Type B pancreatic cell (in vitro differentiated cells): ENCODE data around the gene SND1. TPM values are rescaled to one million over a fixed set of nuclear protein-coding genes. Genes with fewer than 3 reads are reported as not detected.

Experiments used
- DNase-seq: peaks from one replicate; pipeline ENCODE4 v3.0.0; 2021; ENCODE audit warnings: mixed read lengths; ENCODE audit not compliant: unreplicated experiment; ENCODE audit errors: extremely low spot score
- H3K27ac Mint-ChIP-seq: 2 replicates; pipeline ENCODE4 v1.8.0; 2021; ENCODE audit warnings: mild to moderate bottlenecking, mixed read lengths
- H3K27me3 Mint-ChIP-seq: 2 replicates; pipeline ENCODE4 v1.8.0; 2021; ENCODE audit warnings: mixed read lengths
- H3K36me3 Mint-ChIP-seq: 2 replicates; pipeline ENCODE4 v1.8.0; 2021; ENCODE audit warnings: mixed read lengths
- H3K4me1 Mint-ChIP-seq: one replicate; pipeline ENCODE4 v1.8.0; 2021; ENCODE audit warnings: mixed read lengths; ENCODE audit not compliant: unreplicated experiment
- H3K4me3 Mint-ChIP-seq: 2 replicates; pipeline ENCODE4 v1.8.0; 2021; ENCODE audit warnings: mild to moderate bottlenecking, mixed read lengths
- H3K9me3 Mint-ChIP-seq: 2 replicates; pipeline ENCODE4 v1.8.0; 2021; ENCODE audit warnings: mixed read lengths
- CTCF ChIP-seq: fragments of 200-600 bp; sonication (generic); conservative IDR thresholded peaks from 2 replicates; pipeline ENCODE4 v1.5.0; 2021; ENCODE audit warnings: antibody characterized with exemption, mild to moderate bottlenecking
- total RNA-seq: library from RNA; stranded (reverse); gene quantifications from 2 replicates; pipeline ENCODE4 v1.2.1, GENCODE V29; 2021; ENCODE audit warnings: low replicate concordance

The SND1 gene
- total RNA-seq, 1 donor from 2014 or later, result 199 TPM

DNA sequence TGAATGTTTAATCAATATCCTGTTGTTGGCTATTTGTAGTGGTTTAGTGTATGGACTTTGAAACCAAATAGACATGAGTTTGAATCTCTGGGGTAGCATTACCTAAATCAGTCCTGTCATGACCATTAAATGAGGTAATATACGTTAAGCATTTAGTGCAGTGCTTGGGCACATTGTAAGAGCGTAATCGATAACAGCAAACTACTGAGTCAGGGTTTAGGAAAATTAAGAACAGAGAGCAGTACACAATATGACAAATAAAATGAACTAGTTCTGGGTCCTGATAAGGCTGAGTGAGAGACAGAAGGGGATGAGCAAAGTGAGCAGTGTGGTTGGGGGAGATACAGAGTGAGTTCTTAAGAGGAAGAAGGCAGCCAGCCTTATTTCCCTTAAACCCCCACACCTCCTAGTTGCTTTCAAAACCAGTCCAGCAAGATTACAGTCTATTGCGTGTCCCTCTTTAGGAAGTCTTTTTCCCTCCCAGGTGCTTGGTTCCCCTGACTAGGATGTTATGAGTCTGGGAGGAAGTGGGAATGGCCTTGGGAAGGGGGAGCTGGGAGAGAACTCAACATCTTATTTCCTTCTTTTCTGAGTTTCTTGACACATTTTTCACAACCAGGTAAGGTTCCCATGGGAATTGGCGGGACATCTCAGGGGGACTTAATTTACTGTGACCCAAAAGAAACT is 171.0 kb downstream of the SND1 start:
- H3K36me3 Mint-ChIP-seq, result no peaks in the 10 kb centered on the region
- H3K4me1 Mint-ChIP-seq, result peaks cover 36% of the 10 kb centered on the region
- H3K4me3 Mint-ChIP-seq, result no peak overlapping the region
- TF ChIP-seq CTCF, result no peak
- H3K27ac Mint-ChIP-seq, result peak overlapping the region; percentile 36
- no peaks in the 10 kb centered on the region for H3K9me3 Mint-ChIP-seq
- no peak for DNase-seq
- H3K27me3 Mint-ChIP-seq, result no peaks in the 10 kb centered on the region

DNA sequence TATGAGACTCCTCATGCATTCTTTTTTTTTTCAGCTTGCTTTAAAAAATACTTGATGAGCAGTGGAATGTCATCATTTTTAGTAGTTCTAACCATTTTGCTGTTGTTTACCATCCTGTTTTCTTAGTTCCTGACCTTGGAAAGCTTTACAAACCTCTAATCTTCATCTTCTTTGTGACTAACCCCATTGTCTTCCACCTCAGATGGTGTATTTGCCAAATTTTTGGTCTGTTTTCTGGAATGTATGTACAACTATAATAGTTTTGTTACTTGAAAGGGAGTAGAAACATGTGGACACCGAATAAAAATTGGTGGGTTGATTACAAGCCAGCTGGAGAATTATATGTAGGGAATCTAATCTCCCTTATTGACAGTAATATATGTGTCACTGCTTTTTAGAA is 172.7 kb downstream of the SND1 start:
- H3K9me3 Mint-ChIP-seq, result no peaks in the 10 kb centered on the region
- no peaks in the 10 kb centered on the region for H3K27me3 Mint-ChIP-seq
- H3K4me1 Mint-ChIP-seq, result peaks cover 26% of the 10 kb centered on the region
- H3K36me3 Mint-ChIP-seq, result no peaks in the 10 kb centered on the region
- no peak for TF ChIP-seq CTCF
- H3K4me3 Mint-ChIP-seq, result no peak overlapping the region
- no peak overlapping the region for H3K27ac Mint-ChIP-seq
- DNase-seq, result no peak

GRCh38 chr7:127828843-127829500 is 177.0 kb downstream of the SND1 start:
- Mint-ChIP-seq H3K4me1 (no peaks in the 10 kb centered on the region), H3K27ac (no peak overlapping the region), H3K27me3 (no peaks in the 10 kb centered on the region), H3K4me3 (no peak overlapping the region), H3K36me3 (peaks cover 5% of the 10 kb centered on the region), H3K9me3 (no peaks in the 10 kb centered on the region)
- TF ChIP-seq CTCF, result no peak
- DNase-seq, result no peak

- H3K27ac Mint-ChIP-seq, result no peak overlapping the region
- no peaks in the 10 kb centered on the region for H3K27me3 Mint-ChIP-seq
- H3K4me1 Mint-ChIP-seq, result no peaks in the 10 kb centered on the region
- H3K4me3 Mint-ChIP-seq, result no peak overlapping the region
- H3K9me3 Mint-ChIP-seq, result no peaks in the 10 kb centered on the region
- peaks cover 11% of the 10 kb centered on the region for H3K36me3 Mint-ChIP-seq
- no peak for TF ChIP-seq CTCF
- no peak for DNase-seq
Measured at GRCh38 chr7:127831318-127832219, 179.6 kb downstream of the SND1 start.

GRCh38 chr7:127832592-127832991 is 180.6 kb downstream of the SND1 start:
- no peaks in the 10 kb centered on the region for H3K4me1 Mint-ChIP-seq
- no peaks in the 10 kb centered on the region for H3K9me3 Mint-ChIP-seq
- no peak overlapping the region for H3K27ac Mint-ChIP-seq
- peaks cover 11% of the 10 kb centered on the region for H3K36me3 Mint-ChIP-seq
- H3K27me3 Mint-ChIP-seq, result no peaks in the 10 kb centered on the region
- TF ChIP-seq CTCF, result no peak
- no peak overlapping the region for H3K4me3 Mint-ChIP-seq
- no peak for DNase-seq
